Vagina (tissue), 2 donors: ENCODE measurements around the gene DCST2.

Source experiments
- POLR2AphosphoS5 ChIP-seq, 2 donors: sonication (generic); formaldehyde crosslinking; IDR thresholded peaks; one replicate each; pipeline ENCODE4 v1.9.0; 2017; ENCODE audit warnings: antibody characterized with exemption in 2 of 2, mild to moderate bottlenecking in 2 of 2, low read depth in 1 of 2; ENCODE audit not compliant: insufficient read depth in 1 of 2
- TF ChIP-seq, protein P1 (sequence below), 3 experiments: fragments of 450-650 bp in 2 of 3; fragments of 200-600 bp in 1 of 3; sonication (generic) in 1 of 3; IDR thresholded peaks; one replicate each; pipeline ENCODE4 v1.5.1; 2017 to 2019; ENCODE audit warnings: antibody characterized with exemption in 3 of 3, mild to moderate bottlenecking in 2 of 3, moderate library complexity in 2 of 3

GRCh38 chr1:154990276-154990675 is 43.3 kb downstream of the DCST2 start:
- TF ChIP-seq, protein P1, sequence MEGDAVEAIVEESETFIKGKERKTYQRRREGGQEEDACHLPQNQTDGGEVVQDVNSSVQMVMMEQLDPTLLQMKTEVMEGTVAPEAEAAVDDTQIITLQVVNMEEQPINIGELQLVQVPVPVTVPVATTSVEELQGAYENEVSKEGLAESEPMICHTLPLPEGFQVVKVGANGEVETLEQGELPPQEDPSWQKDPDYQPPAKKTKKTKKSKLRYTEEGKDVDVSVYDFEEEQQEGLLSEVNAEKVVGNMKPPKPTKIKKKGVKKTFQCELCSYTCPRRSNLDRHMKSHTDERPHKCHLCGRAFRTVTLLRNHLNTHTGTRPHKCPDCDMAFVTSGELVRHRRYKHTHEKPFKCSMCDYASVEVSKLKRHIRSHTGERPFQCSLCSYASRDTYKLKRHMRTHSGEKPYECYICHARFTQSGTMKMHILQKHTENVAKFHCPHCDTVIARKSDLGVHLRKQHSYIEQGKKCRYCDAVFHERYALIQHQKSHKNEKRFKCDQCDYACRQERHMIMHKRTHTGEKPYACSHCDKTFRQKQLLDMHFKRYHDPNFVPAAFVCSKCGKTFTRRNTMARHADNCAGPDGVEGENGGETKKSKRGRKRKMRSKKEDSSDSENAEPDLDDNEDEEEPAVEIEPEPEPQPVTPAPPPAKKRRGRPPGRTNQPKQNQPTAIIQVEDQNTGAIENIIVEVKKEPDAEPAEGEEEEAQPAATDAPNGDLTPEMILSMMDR (IDR thresholded peaks at IDR 0.05): no peak
- TF ChIP-seq POLR2AphosphoS5 (IDR thresholded peaks at IDR 0.05; ENCODE audit: insufficient read depth in 1 of 2, low read depth in 1 of 2): no peak
